Stimulated activated CD4-positive, alpha-beta T cell treated with anti-CD3 and anti-CD28 coated beads, TNF-alpha, amount 100 ng/mL, for 1 hour (primary cell): Measurements from ENCODE around the gene PATL1.
"Not testable (repeated sequence)": the region's sequence is repeated elsewhere in the genome, so short reads cannot be mapped to it uniquely, and the experiment has no call there.

Source experiments
- DNase-seq, 3 donors: peaks; one replicate each; pipeline ENCODE4 v3.0.0-alpha.2; 2020; ENCODE audit warnings: low read depth in 3 of 3, low spot score in 1 of 3

PATL1 gene

GRCh38 chr11:59676205-59676604, 7.4 kb upstream of the PATL1 start:
- DNase-seq: no peak

GRCh38 chr11:59674291-59674690, 5.5 kb upstream of the PATL1 start:
- no peak for DNase-seq

- no peak for DNase-seq
Measured at GRCh38 chr11:59673291-59673690, 4.5 kb upstream of the PATL1 start.

GRCh38 chr11:59671471-59671870, 2.6 kb upstream of the PATL1 start:
- no peak for DNase-seq

GRCh38 chr11:59669611-59670009, 773 bp upstream of the PATL1 start:
- DNase-seq: peak in 2 of 3 donors; percentile 2

- DNase-seq: peak; percentile 28 to 59 (median 39)
Measured at GRCh38 chr11:59668188-59668949, 468 bp downstream of the PATL1 start.

- no peak for DNase-seq
Measured at GRCh38 chr11:59667812-59668187, 1.0 kb downstream of the PATL1 start.

- DNase-seq: no peak
Measured at GRCh38 chr11:59666969-59667368, 1.9 kb downstream of the PATL1 start.

- DNase-seq: no peak
Measured at GRCh38 chr11:59660621-59661020, 8.2 kb downstream of the PATL1 start.

GRCh38 chr11:59659981-59660380, 8.9 kb downstream of the PATL1 start:
- no peak for DNase-seq

- DNase-seq: no peak
Measured at GRCh38 chr11:59658036-59658435, 10.8 kb downstream of the PATL1 start.

- DNase-seq: no peak
Measured at GRCh38 chr11:59654893-59655292, 13.9 kb downstream of the PATL1 start.

- DNase-seq: no peak
Measured at GRCh38 chr11:59647245-59647980, 21.4 kb downstream of the PATL1 start.

- DNase-seq: no peak
Measured at GRCh38 chr11:59644528-59644927, 24.3 kb downstream of the PATL1 start.

- no peak for DNase-seq
Measured at GRCh38 chr11:59643390-59643789, 25.4 kb downstream of the PATL1 start.

- no peak for DNase-seq
Measured at GRCh38 chr11:59641156-59641555, 27.7 kb downstream of the PATL1 start.

- no peak for DNase-seq
Measured at GRCh38 chr11:59630493-59630892, 38.3 kb downstream of the PATL1 start.

GRCh38 chr11:59629996-59630395, 38.8 kb downstream of the PATL1 start:
- no peak for DNase-seq

GRCh38 chr11:59626969-59627368, 41.9 kb downstream of the PATL1 start:
- DNase-seq: not testable (repeated sequence)

- DNase-seq: no peak
Measured at GRCh38 chr11:59625703-59626102, 43.1 kb downstream of the PATL1 start.

GRCh38 chr11:59617876-59618275, 51.0 kb downstream of the PATL1 start:
- no peak for DNase-seq

- DNase-seq: no peak
Measured at GRCh38 chr11:59616396-59616982, 52.3 kb downstream of the PATL1 start.
